Activated CD8-positive, alpha-beta memory T cell treated with anti-CD3 and anti-CD28 coated beads, Interleukin-2, amount 50 U/mL, for 48 hours (primary cell): Measurements from ENCODE around the gene CREB5.

ENCODE experiments used
- DNase-seq: peaks from one replicate; pipeline ENCODE4 v3.0.0-alpha.2; 2020

CREB5 gene

GRCh38 chr7:28695300-28696295 lies 283.3 kb downstream of the CREB5 start:
- no peak for DNase-seq

- no peak for DNase-seq
Observed at GRCh38 chr7:28697913-28698563, 285.7 kb downstream of the CREB5 start.

GRCh38 chr7:28698840-28699239 lies 286.5 kb downstream of the CREB5 start:
- DNase-seq, result no peak

- no peak for DNase-seq
Observed at GRCh38 chr7:28700096-28700495, 287.8 kb downstream of the CREB5 start.

- no peak for DNase-seq
Observed at GRCh38 chr7:28700790-28701203, 288.5 kb downstream of the CREB5 start.

GRCh38 chr7:28701731-28702130 lies 289.4 kb downstream of the CREB5 start:
- no peak for DNase-seq

GRCh38 chr7:28702171-28702570 lies 289.9 kb downstream of the CREB5 start:
- no peak for DNase-seq

GRCh38 chr7:28703037-28703765 lies 290.9 kb downstream of the CREB5 start:
- no peak for DNase-seq

- DNase-seq, result no peak
Observed at GRCh38 chr7:28704706-28705105, 292.4 kb downstream of the CREB5 start.

- DNase-seq, result no peak
Observed at GRCh38 chr7:28705350-28705749, 293.0 kb downstream of the CREB5 start.

GRCh38 chr7:28706584-28706983 lies 294.3 kb downstream of the CREB5 start:
- no peak for DNase-seq

- no peak for DNase-seq
Observed at GRCh38 chr7:28707291-28707690, 295.0 kb downstream of the CREB5 start.

GRCh38 chr7:28708033-28708951 lies 296.0 kb downstream of the CREB5 start:
- no peak for DNase-seq

- no peak for DNase-seq
Observed at GRCh38 chr7:28709748-28710147, 297.4 kb downstream of the CREB5 start.

GRCh38 chr7:28711114-28711513 lies 298.8 kb downstream of the CREB5 start:
- no peak for DNase-seq

- no peak for DNase-seq
Observed at GRCh38 chr7:28714459-28715120, 302.3 kb downstream of the CREB5 start.

GRCh38 chr7:28717445-28718054 lies 305.2 kb downstream of the CREB5 start:
- no peak for DNase-seq

GRCh38 chr7:28718055-28718481 lies 305.8 kb downstream of the CREB5 start:
- DNase-seq, result no peak

- DNase-seq, result no peak
Observed at GRCh38 chr7:28718545-28718944, 306.2 kb downstream of the CREB5 start.

- DNase-seq, result no peak
Observed at GRCh38 chr7:28722684-28723083, 310.4 kb downstream of the CREB5 start.

GRCh38 chr7:28723336-28723735 lies 311.0 kb downstream of the CREB5 start:
- no peak for DNase-seq
